Mesodermal cell (in vitro differentiated cells): ENCODE measurements around the gene PLCH2.

ENCODE experiments used
- H3K27ac ChIP-seq: 2 replicates; pipeline ENCODE4 v1.7.0; 2013; ENCODE audit warnings: mild to moderate bottlenecking, low read depth, low read length, moderate library complexity; ENCODE audit not compliant: severe bottlenecking
- H3K36me3 ChIP-seq: 2 replicates; pipeline ENCODE4 v1.7.1; 2013; ENCODE audit warnings: mild to moderate bottlenecking, low read length, moderate library complexity; ENCODE audit not compliant: control insufficient read depth, insufficient read depth
- H3K4me1 ChIP-seq: one replicate; pipeline ENCODE4 v1.7.1; 2013; ENCODE audit warnings: mild to moderate bottlenecking, low read length; ENCODE audit not compliant: insufficient read depth, control insufficient read depth, poor library complexity, severe bottlenecking
- H3K4me3 ChIP-seq: 2 replicates; pipeline ENCODE4 v1.7.0; 2013; ENCODE audit warnings: low read length, control low read depth, mild to moderate bottlenecking; ENCODE audit not compliant: insufficient read depth, poor library complexity, severe bottlenecking; ENCODE audit errors: extremely low read depth
- H3K9me3 ChIP-seq: 2 replicates; pipeline ENCODE4 v1.7.1; 2013; ENCODE audit warnings: mild to moderate bottlenecking, low read length, moderate library complexity; ENCODE audit not compliant: control insufficient read depth
- WGBS, 2 experiments: methylation state at CpG; one replicate each; pipeline ENCODE4 v1.1.5; 2013; ENCODE audit warnings: missing lambda C conversion rate in 2 of 2; ENCODE audit not compliant: insufficient coverage in 2 of 2; 5-methylcytosine and 5-hydroxymethylcytosine counted together

Gene PLCH2

GRCh38 chr1:2528966-2529783 is 53.1 kb downstream of the PLCH2 start:
- no peak overlapping the region for H3K4me3 ChIP-seq
- H3K4me1 ChIP-seq: peaks cover 36% of the 10 kb centered on the region
- H3K27ac ChIP-seq: no peak overlapping the region
- H3K36me3 ChIP-seq: peaks cover 2% of the 10 kb centered on the region
- no peaks in the 10 kb centered on the region for H3K9me3 ChIP-seq
- 3% methylated on average over 50 to 75 of the region's 84 CpGs for WGBS, 2 experiments

GRCh38 chr1:2529784-2530512 is 53.9 kb downstream of the PLCH2 start, which contains the start of gene HES5:
Gene HES5 (minus strand): TSS chr1:2530263. CDS start chr1:2530164, 99 bp downstream.
- Histone ChIP-seq H3K9me3 (no peaks in the 10 kb centered on the region), H3K27ac (no peak within 1 kb of the TSS), H3K4me3 (peak within 1 kb of the TSS; percentile 27), H3K4me1 (peaks cover 36% of the 10 kb centered on the region), H3K36me3 (peaks cover under 1% of the 10 kb centered on the region)
- 1 to 2% methylated on average over 73 to 79 of the region's 91 CpGs for WGBS, 2 experiments

GRCh38 chr1:2530513-2531361 is 54.6 kb downstream of the PLCH2 start:
- Histone ChIP-seq H3K4me1 (peaks cover 38% of the 10 kb centered on the region), H3K27ac (no peak overlapping the region)

GRCh38 chr1:2532485-2533160 is 56.5 kb downstream of the PLCH2 start:
- Histone ChIP-seq H3K27ac (no peak overlapping the region), H3K4me1 (peaks cover 34% of the 10 kb centered on the region), H3K4me3 (no peak overlapping the region), H3K36me3 (no peaks in the 10 kb centered on the region), H3K9me3 (no peaks in the 10 kb centered on the region)
- WGBS, 2 experiments: 87 to 89% methylated on average over 9 to 15 of the region's 23 CpGs

More at GRCh38 chr1:2530513-2531361, 54.6 kb downstream of the PLCH2 start:
- Histone ChIP-seq H3K36me3 (no peaks in the 10 kb centered on the region), H3K9me3 (no peaks in the 10 kb centered on the region), H3K4me3 (no peak overlapping the region)
- WGBS, 2 experiments: 41 to 44% methylated on average over 11 to 21 of the region's 30 CpGs

GRCh38 chr1:2533365-2533764 is 57.3 kb downstream of the PLCH2 start:
- Histone ChIP-seq H3K27ac (no peak overlapping the region), H3K9me3 (no peaks in the 10 kb centered on the region), H3K4me1 (peaks cover 34% of the 10 kb centered on the region), H3K4me3 (no peak overlapping the region), H3K36me3 (no peaks in the 10 kb centered on the region)
- 80 to 90% methylated on average over 7 to 10 of the region's 11 CpGs for WGBS, 2 experiments

- 72 to 80% methylated on average over 3 of the region's 7 CpGs for whole genome bisulfite sequencing, 2 experiments
- H3K4me1 ChIP-seq: peaks cover 34% of the 10 kb centered on the region
- no peaks in the 10 kb centered on the region for H3K9me3 ChIP-seq
- H3K27ac ChIP-seq: no peak overlapping the region
- H3K36me3 ChIP-seq: no peaks in the 10 kb centered on the region
- H3K4me3 ChIP-seq: no peak overlapping the region
Measured at GRCh38 chr1:2534315-2534686, 58.2 kb downstream of the PLCH2 start.

- 50 to 51% methylated on average over 6 to 17 of the region's 18 CpGs for WGBS, 2 experiments
- Histone ChIP-seq H3K4me3 (no peak overlapping the region), H3K27ac (no peak overlapping the region), H3K4me1 (peaks cover 34% of the 10 kb centered on the region), H3K9me3 (no peaks in the 10 kb centered on the region), H3K36me3 (no peaks in the 10 kb centered on the region)
Measured at GRCh38 chr1:2534687-2535441, 58.8 kb downstream of the PLCH2 start.

- H3K27ac ChIP-seq: no peak overlapping the region
- H3K9me3 ChIP-seq: no peaks in the 10 kb centered on the region
- peaks cover 36% of the 10 kb centered on the region for H3K4me1 ChIP-seq
- WGBS, 2 experiments: 70 to 77% methylated on average over 19 to 22 of the region's 27 CpGs
- no peak overlapping the region for H3K4me3 ChIP-seq
- H3K36me3 ChIP-seq: no peaks in the 10 kb centered on the region
Measured at GRCh38 chr1:2535455-2535854, 59.4 kb downstream of the PLCH2 start.

GRCh38 chr1:2535981-2536380 is 59.9 kb downstream of the PLCH2 start:
- Histone ChIP-seq H3K27ac (no peak overlapping the region), H3K4me1 (peaks cover 32% of the 10 kb centered on the region), H3K9me3 (no peaks in the 10 kb centered on the region), H3K4me3 (no peak overlapping the region), H3K36me3 (no peaks in the 10 kb centered on the region)
- 92 to 100% methylated on average over 1 to 7 of the region's 9 CpGs for WGBS, 2 experiments
